ENCODE measurements around the gene CERK. TPM values are rescaled to one million over a fixed set of nuclear protein-coding genes. Genes with fewer than 3 reads are reported as not detected.

CERK gene
- polyA plus RNA-seq, 1 of the 3 experiments (the other 2 are of a cell fraction) = 32.6 TPM

GRCh38 chr22:46686221-46687047 lies 51.6 kb downstream of the CERK start:
- TF ChIP-seq ELF1 (IDR thresholded peaks at IDR 0.05) (no peak), SIN3A (IDR thresholded peaks at IDR 0.05; ENCODE audit: borderline replicate concordance, low read depth, low read length) (no peak), JUND (IDR thresholded peaks at IDR 0.05) (no peak), GATA2 (CRISPR knock-in tag; IDR thresholded peaks at IDR 0.05) (no peak), RAD21 (IDR thresholded peaks at IDR 0.05; ENCODE audit: low read length) (no peak), TCF12 (IDR thresholded peaks at IDR 0.05) (no peak), GABPA (IDR thresholded peaks at IDR 0.05; ENCODE audit: low read depth) (no peak), POLR2AphosphoS5 (IDR thresholded peaks at IDR 0.05; ENCODE audit: low read depth, low read length) (no peak), TAF1 (IDR thresholded peaks at IDR 0.05; ENCODE audit: borderline replicate concordance, low read depth, low read length) (no peak), EP300 (IDR thresholded peaks at IDR 0.05; ENCODE audit: borderline replicate concordance in 1 of 2, low read depth in 1 of 2, low read length in 1 of 2) (no peak), YY1 (IDR thresholded peaks at IDR 0.05; ENCODE audit: low read depth) (no peak)
- CTCF ChIA-PET = interaction anchor here (1.1 to 2.5 kb wide), 3 partner anchors 26 to 123 kb away, joined by 3 to 17 read pairs (median 4); no protein-coding TSS in a partner anchor
- no peaks in the 10 kb centered on the region for H3K9me3 ChIP-seq
- no peak for DNase-seq
- H3K4me2 ChIP-seq = no peak overlapping the region
- no peaks in the 10 kb centered on the region for H3K9me2 ChIP-seq
- H3K27ac ChIP-seq (ENCODE audit: low read depth in 2 of 2, low read length in 1 of 2) = no peak overlapping the region
- 93% methylated on average over 28 of the region's 33 CpGs for WGBS (ENCODE audit: low lambda C conversion rate)
- peaks cover 1% of the 10 kb centered on the region for H3F3A ChIP-seq (replicated peaks; ENCODE audit: insufficient read depth)
- H3K36me3 ChIP-seq (replicated peaks in 1 of 2; ENCODE audit: control insufficient read depth in 1 of 2, insufficient read depth in 2 of 2, low read length in 1 of 2) = peaks cover 16 to 46% of the 10 kb centered on the region in 2 experiments
- no peak overlapping the region for H2AFZ ChIP-seq (ENCODE audit: low read depth)
- H3K79me2 ChIP-seq (ENCODE audit: insufficient read depth) = no peaks in the 10 kb centered on the region
- H3K9ac ChIP-seq = no peak overlapping the region
- no peak overlapping the region for H3K4me3 ChIP-seq (ENCODE audit: low read depth in 2 of 2, low read length in 1 of 2)
- POLR2A ChIA-PET = no interaction called here
- no peaks in the 10 kb centered on the region for H4K20me1 ChIP-seq (ENCODE audit: insufficient read depth)
- no peaks in the 10 kb centered on the region; a peak in 1 of 4 replicates for H3K4me1 ChIP-seq (ENCODE audit: control insufficient read depth in 1 of 2, insufficient read depth in 2 of 2, low read depth in 1 of 2, low read length in 1 of 2)
- H3K27me3 ChIP-seq (ENCODE audit: insufficient read depth) = no peaks in the 10 kb centered on the region

DNA sequence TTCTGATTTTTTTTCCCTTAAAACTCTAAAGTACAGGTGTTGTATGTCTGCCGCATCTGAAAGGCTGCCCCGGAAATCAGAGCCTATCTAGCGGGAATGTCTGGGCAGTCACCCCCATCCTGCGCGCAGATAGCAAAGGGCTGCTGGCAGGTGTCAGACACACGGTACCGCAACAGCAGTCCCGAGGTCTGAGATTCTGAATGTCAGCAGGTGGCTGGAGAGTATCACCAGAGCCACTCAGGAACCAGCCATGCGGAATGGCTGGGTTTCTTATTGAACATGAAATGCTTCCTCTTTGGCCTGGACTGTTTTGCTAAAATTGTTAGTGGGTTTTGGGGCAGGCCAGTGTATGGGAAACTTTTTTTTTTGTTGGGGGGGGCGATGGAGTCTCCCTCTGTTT lies 53.3 kb downstream of the CERK start:
- H3K4me2 ChIP-seq = no peak overlapping the region
- H3K4me3 ChIP-seq (ENCODE audit: low read depth in 2 of 2, low read length in 1 of 2) = no peak overlapping the region
- H3K9me2 ChIP-seq = no peaks in the 10 kb centered on the region
- no peaks in the 10 kb centered on the region for H3K9me3 ChIP-seq
- DNase-seq = no peak
- H3K4me1 ChIP-seq (ENCODE audit: control insufficient read depth in 1 of 2, insufficient read depth in 2 of 2, low read depth in 1 of 2, low read length in 1 of 2) = no peaks in the 10 kb centered on the region; a peak in 1 of 4 replicates
- peaks cover 5% of the 10 kb centered on the region for H3F3A ChIP-seq (replicated peaks; ENCODE audit: insufficient read depth)
- 74% methylated on average over 10 of the region's 10 CpGs for WGBS (ENCODE audit: low lambda C conversion rate)
- no peak overlapping the region for H2AFZ ChIP-seq (ENCODE audit: low read depth)
- no peaks in the 10 kb centered on the region for H3K27me3 ChIP-seq (ENCODE audit: insufficient read depth)
- H3K79me2 ChIP-seq (ENCODE audit: insufficient read depth) = no peaks in the 10 kb centered on the region
- no peak overlapping the region for H3K9ac ChIP-seq
- peaks cover 6 to 34% of the 10 kb centered on the region in 2 experiments for H3K36me3 ChIP-seq (replicated peaks in 1 of 2; ENCODE audit: control insufficient read depth in 1 of 2, insufficient read depth in 2 of 2, low read length in 1 of 2)
- TF ChIP-seq ELF1 (IDR thresholded peaks at IDR 0.05) (no peak), TEAD4 (IDR thresholded peaks at IDR 0.05; ENCODE audit: borderline replicate concordance, insufficient read depth) (no peak), RAD21 (IDR thresholded peaks at IDR 0.05; ENCODE audit: low read length) (no peak)
- TF ChIP-seq, protein P1, sequence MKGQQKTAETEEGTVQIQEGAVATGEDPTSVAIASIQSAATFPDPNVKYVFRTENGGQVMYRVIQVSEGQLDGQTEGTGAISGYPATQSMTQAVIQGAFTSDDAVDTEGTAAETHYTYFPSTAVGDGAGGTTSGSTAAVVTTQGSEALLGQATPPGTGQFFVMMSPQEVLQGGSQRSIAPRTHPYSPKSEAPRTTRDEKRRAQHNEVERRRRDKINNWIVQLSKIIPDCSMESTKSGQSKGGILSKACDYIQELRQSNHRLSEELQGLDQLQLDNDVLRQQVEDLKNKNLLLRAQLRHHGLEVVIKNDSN (IDR thresholded peaks at IDR 0.05; ENCODE audit: borderline replicate concordance, low read depth) = no peak
- TF ChIP-seq, protein P2, sequence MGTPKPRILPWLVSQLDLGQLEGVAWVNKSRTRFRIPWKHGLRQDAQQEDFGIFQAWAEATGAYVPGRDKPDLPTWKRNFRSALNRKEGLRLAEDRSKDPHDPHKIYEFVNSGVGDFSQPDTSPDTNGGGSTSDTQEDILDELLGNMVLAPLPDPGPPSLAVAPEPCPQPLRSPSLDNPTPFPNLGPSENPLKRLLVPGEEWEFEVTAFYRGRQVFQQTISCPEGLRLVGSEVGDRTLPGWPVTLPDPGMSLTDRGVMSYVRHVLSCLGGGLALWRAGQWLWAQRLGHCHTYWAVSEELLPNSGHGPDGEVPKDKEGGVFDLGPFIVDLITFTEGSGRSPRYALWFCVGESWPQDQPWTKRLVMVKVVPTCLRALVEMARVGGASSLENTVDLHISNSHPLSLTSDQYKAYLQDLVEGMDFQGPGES (IDR thresholded peaks at IDR 0.05; ENCODE audit: low read depth, low read length) = no peak
- no peaks in the 10 kb centered on the region for H4K20me1 ChIP-seq (ENCODE audit: insufficient read depth)
- POLR2A ChIA-PET = no interaction called here
- CTCF ChIA-PET = interaction anchor here (4.0 kb wide), 1 partner anchor 121 kb away, joined by 17 read pairs; no protein-coding TSS in a partner anchor
- H3K27ac ChIP-seq (ENCODE audit: low read depth in 2 of 2, low read length in 1 of 2) = no peak overlapping the region
